Endothelial cell of umbilical vein (primary cell): ENCODE results near the gene PEX10.

ENCODE experiments used
- JUN ChIP-seq: IDR thresholded peaks from 2 replicates; pipeline ENCODE4 v1.6.1; 2011; ENCODE audit warnings: borderline replicate concordance, low read depth; ENCODE audit not compliant: insufficient read length, insufficient read depth
- MYC ChIP-seq: IDR thresholded peaks from one replicate; pipeline ENCODE4 v1.6.1; 2011; ENCODE audit warnings: mild to moderate bottlenecking, low read depth, low read length
- POLR2A ChIP-seq: IDR thresholded peaks from 2 replicates; pipeline ENCODE4 v1.6.1; 2012; ENCODE audit warnings: low read depth, mild to moderate bottlenecking, control low read depth, low read length
- POLR2AphosphoS5 ChIP-seq: IDR thresholded peaks from 2 replicates; pipeline ENCODE4 v1.6.1; 2012; ENCODE audit warnings: low read depth, mild to moderate bottlenecking, control low read depth, low read length, moderate library complexity; ENCODE audit not compliant: insufficient read depth
- TF ChIP-seq, protein P1 (sequence below), 2 donors: IDR thresholded peaks; 1 replicate in 1 of 2; 2 replicates in 1 of 2; pipeline ENCODE4 v1.5.1; 2011; ENCODE audit warnings: low read length in 2 of 2, mild to moderate bottlenecking in 2 of 2, moderate library complexity in 2 of 2, control low read depth in 1 of 2, inconsistent platforms in 1 of 2, low read depth in 1 of 2; ENCODE audit not compliant: insufficient read depth in 1 of 2; ENCODE audit errors: extremely low read depth in 1 of 2

DNA sequence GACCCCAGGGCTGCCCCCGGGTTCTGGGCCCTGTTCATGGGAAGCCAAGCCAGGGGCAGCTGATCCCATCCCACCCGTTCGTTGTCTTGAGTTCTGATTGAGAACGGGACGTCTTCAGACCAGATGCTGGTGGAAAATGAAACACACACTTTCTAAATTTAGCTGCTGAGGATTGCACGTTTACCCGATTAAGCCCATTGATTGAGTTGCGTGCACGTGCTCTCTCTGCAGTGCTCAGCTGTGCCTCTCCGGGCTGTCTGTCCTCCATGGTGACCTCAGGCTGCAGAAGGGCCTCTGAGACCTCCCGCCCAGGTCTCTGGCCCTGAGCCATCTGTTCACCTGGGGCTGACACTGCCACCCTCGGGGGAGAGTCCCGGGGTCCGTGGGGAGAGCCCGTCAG, 27.0 kb upstream of the PEX10 start:
- TF ChIP-seq POLR2A, result no peak
- no peak for TF ChIP-seq POLR2AphosphoS5
- TF ChIP-seq, protein P1, sequence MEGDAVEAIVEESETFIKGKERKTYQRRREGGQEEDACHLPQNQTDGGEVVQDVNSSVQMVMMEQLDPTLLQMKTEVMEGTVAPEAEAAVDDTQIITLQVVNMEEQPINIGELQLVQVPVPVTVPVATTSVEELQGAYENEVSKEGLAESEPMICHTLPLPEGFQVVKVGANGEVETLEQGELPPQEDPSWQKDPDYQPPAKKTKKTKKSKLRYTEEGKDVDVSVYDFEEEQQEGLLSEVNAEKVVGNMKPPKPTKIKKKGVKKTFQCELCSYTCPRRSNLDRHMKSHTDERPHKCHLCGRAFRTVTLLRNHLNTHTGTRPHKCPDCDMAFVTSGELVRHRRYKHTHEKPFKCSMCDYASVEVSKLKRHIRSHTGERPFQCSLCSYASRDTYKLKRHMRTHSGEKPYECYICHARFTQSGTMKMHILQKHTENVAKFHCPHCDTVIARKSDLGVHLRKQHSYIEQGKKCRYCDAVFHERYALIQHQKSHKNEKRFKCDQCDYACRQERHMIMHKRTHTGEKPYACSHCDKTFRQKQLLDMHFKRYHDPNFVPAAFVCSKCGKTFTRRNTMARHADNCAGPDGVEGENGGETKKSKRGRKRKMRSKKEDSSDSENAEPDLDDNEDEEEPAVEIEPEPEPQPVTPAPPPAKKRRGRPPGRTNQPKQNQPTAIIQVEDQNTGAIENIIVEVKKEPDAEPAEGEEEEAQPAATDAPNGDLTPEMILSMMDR (IDR thresholded peaks at IDR 0.05; ENCODE audit: extremely low read depth in 1 of 2, insufficient read depth in 1 of 2, low read depth in 1 of 2, low read length in 2 of 2), result no peak
- no peak for TF ChIP-seq JUN
- TF ChIP-seq MYC, result no peak
